ENCODE measurements around the gene KLK3. TPM values are rescaled to one million over a fixed set of nuclear protein-coding genes. Genes with fewer than 3 reads are reported as not detected.

KLK3 gene
- total and polyA plus RNA-seq, 8 donors: 0.05 to 0.27 TPM; not detected in 6

DNA sequence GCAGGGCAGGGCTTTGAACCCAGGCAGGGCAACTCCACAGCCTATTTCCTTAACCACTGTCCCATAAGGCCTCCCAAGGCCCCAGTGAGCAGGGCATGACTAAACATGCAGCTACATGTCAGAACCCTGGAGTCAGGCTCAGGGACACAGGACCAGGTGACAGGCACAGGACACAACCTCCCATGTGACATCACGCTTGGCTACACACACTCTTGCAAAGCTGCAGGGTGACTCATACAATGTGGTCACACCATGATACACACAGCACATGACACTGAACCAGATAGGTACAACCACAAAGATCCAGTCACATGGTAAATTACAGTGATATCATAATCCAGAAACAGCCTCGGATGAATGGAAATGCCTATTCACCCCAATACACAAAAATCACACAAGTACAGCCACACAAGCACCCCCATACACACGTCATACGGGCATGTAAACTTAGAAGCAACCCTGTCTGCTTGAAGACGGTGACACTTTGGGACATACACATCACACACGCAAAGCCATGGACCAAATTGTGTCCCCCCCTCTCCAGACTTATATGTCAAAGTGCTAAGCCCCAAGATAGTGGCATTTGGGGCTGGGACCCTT, 42.0 kb downstream of the KLK3 start:
- Histone ChIP-seq H3K9me3 (no peaks in the 10 kb centered on the region), H3K4me1 (no peaks in the 10 kb centered on the region), H3K27me3 (no peaks in the 10 kb centered on the region), H3K36me3 (no peaks in the 10 kb centered on the region), H3K4me3 (no peak overlapping the region), H3K27ac (no peak overlapping the region)
- ATAC-seq (peak; percentile 57 to 81 (median 70)), DNase-seq (peak in 3 of 6 donors; percentile 24 to 66 (median 59)), FAIRE-seq (no peak)
- WGBS, 2 donors: 48 to 61% methylated on average over 6 of the region's 6 CpGs
- TF ChIP-seq CTCF (IDR thresholded peaks at IDR 0.05): no peak
- intact Hi-C loops (cut with DNase I): no loop called here

DNA sequence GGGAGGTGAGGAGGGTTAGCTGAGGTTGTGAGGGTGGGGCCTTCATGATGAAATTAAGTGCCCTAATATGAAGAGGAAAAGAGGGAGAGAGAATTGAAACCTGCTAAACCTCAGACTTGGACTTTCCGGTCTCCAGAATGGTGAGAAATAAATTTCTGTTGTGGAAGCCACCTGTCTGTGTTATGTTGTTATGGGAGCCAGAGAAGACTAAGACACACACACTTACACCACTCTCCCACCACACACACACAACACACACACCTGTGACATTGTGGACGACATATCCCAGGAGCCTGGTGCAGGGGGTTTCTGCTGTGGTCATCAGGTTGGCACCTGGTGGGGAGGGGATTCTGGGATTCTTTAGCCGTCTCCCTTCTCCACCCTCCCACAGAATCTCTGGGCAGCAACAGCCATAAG, 42.5 kb downstream of the KLK3 start:
- intact Hi-C loops (cut with DNase I): no loop called here

GRCh38 chr19:50897612-50898011, 42.9 kb downstream of the KLK3 start:
- H3K27ac ChIP-seq: no peak overlapping the region
- no peaks in the 10 kb centered on the region for H3K36me3 ChIP-seq
- ATAC-seq (no peak), FAIRE-seq (no peak), DNase-seq (no peak)
- H3K9me3 ChIP-seq: no peaks in the 10 kb centered on the region
- 52 to 73% methylated on average over 3 of the region's 3 CpGs for WGBS, 2 donors
- no peak overlapping the region for H3K4me3 ChIP-seq
- intact Hi-C loops (cut with DNase I): no loop called here
- no peak for TF ChIP-seq CTCF (IDR thresholded peaks at IDR 0.05)
- no peaks in the 10 kb centered on the region for H3K4me1 ChIP-seq
- no peaks in the 10 kb centered on the region for H3K27me3 ChIP-seq

More for the DNA sequence above, 42.5 kb downstream of the KLK3 start:
- Histone ChIP-seq H3K36me3 (no peaks in the 10 kb centered on the region), H3K27me3 (no peaks in the 10 kb centered on the region), H3K27ac (no peak overlapping the region), H3K4me3 (no peak overlapping the region), H3K4me1 (no peaks in the 10 kb centered on the region), H3K9me3 (no peaks in the 10 kb centered on the region)
- ATAC-seq (no peak), DNase-seq (no peak), FAIRE-seq (no peak)
- 36 to 56% methylated on average over 3 of the region's 3 CpGs for WGBS, 2 donors
- no peak for TF ChIP-seq CTCF (IDR thresholded peaks at IDR 0.05)

- no peak for TF ChIP-seq CTCF (IDR thresholded peaks at IDR 0.05)
- 45 to 59% methylated on average over 4 of the region's 4 CpGs for WGBS, 2 donors
- no peaks in the 10 kb centered on the region for H3K27me3 ChIP-seq
- H3K4me3 ChIP-seq: no peak overlapping the region
- no peaks in the 10 kb centered on the region for H3K9me3 ChIP-seq
- intact Hi-C loops (cut with DNase I): no loop called here
- ATAC-seq (no peak), FAIRE-seq (no peak), DNase-seq (no peak)
- no peak overlapping the region for H3K27ac ChIP-seq
- no peaks in the 10 kb centered on the region for H3K36me3 ChIP-seq
- H3K4me1 ChIP-seq: no peaks in the 10 kb centered on the region
These were observed 43.3 kb downstream of the KLK3 start for GRCh38 chr19:50898018-50898417.

- Histone ChIP-seq H3K36me3 (no peaks in the 10 kb centered on the region), H3K4me1 (no peaks in the 10 kb centered on the region), H3K27ac (no peak overlapping the region), H3K4me3 (no peak overlapping the region), H3K9me3 (no peaks in the 10 kb centered on the region), H3K27me3 (no peaks in the 10 kb centered on the region)
- intact Hi-C loops (cut with DNase I): no loop called here
- DNase-seq: no peak
- WGBS, 2 donors: 73 to 84% methylated on average over 3 of the region's 3 CpGs
- ATAC-seq: no peak
- no peak for FAIRE-seq
- no peak for TF ChIP-seq CTCF (IDR thresholded peaks at IDR 0.05)
These were observed 44.9 kb downstream of the KLK3 start for GRCh38 chr19:50899569-50899968.

Measured in pancreas (tissue), 10 donors.